Body of pancreas (tissue), 4 donors: Measurements from ENCODE around the gene RTRAF.

Experiments
- POLR2A ChIP-seq, 3 donors: fragments of 450-650 bp; IDR thresholded peaks; one replicate each; pipeline ENCODE4 v1.6.1; 2016; ENCODE audit warnings: antibody characterized with exemption in 3 of 3, mild to moderate bottlenecking in 2 of 3
- TF ChIP-seq, protein P1 (sequence below), 7 experiments: fragments of 450-650 bp in 4 of 7; fragments of 200-600 bp in 3 of 7; sonication (generic) in 3 of 7; IDR thresholded peaks; one replicate each; pipeline ENCODE4 v1.5.1; 2016 to 2019; ENCODE audit warnings: antibody characterized with exemption in 7 of 7

DNA sequence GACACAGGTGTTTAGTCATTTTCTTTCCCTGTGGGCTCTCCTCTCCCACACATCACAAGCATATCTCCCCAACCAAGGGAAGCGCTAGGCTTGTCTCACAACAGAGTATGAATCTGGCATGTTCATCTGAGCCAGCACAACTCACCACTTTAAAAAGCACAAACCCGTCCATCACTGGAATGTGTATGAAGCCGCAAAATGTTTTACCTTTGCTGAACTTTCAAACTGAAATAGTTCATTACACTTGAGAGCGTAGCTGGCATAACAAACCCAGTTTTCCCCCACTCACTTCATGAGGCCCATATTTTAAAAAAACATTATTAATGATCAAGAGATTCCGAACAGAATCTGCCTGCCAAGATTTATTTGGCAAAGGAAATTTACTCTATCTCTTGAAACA, 63.7 kb downstream of the RTRAF start:
- TF ChIP-seq POLR2A (IDR thresholded peaks at IDR 0.05): no peak
- TF ChIP-seq, protein P1, sequence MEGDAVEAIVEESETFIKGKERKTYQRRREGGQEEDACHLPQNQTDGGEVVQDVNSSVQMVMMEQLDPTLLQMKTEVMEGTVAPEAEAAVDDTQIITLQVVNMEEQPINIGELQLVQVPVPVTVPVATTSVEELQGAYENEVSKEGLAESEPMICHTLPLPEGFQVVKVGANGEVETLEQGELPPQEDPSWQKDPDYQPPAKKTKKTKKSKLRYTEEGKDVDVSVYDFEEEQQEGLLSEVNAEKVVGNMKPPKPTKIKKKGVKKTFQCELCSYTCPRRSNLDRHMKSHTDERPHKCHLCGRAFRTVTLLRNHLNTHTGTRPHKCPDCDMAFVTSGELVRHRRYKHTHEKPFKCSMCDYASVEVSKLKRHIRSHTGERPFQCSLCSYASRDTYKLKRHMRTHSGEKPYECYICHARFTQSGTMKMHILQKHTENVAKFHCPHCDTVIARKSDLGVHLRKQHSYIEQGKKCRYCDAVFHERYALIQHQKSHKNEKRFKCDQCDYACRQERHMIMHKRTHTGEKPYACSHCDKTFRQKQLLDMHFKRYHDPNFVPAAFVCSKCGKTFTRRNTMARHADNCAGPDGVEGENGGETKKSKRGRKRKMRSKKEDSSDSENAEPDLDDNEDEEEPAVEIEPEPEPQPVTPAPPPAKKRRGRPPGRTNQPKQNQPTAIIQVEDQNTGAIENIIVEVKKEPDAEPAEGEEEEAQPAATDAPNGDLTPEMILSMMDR (IDR thresholded peaks at IDR 0.05): no peak
